K562 (cell line): Measurements from ENCODE around the gene EFNA5.
"Not testable (repeated sequence)": the region's sequence is repeated elsewhere in the genome, so short reads cannot be mapped to it uniquely, and the experiment has no call there.

Source experiments
- BACH1 ChIP-seq: fragments of 200-800 bp; sonication (Bioruptor generic); IDR thresholded peaks from 2 replicates; pipeline ENCODE4 v1.6.1; 2016; ENCODE audit warnings: missing genetic modification characterization, missing compliant biosample characterization
- DDX20 ChIP-seq: fragments of 450-650 bp; IDR thresholded peaks from 2 replicates; pipeline ENCODE4 v1.6.1; 2016; ENCODE audit warnings: missing genetic modification characterization, low read depth, mild to moderate bottlenecking, missing compliant biosample characterization, moderate library complexity
- ZNF184 ChIP-seq: sonication (generic); formaldehyde crosslinking; IDR thresholded peaks from 2 replicates; pipeline ENCODE4 v1.5.0; 2020; ENCODE audit warnings: missing genetic modification reagents
- ZNF830 ChIP-seq: fragments of 250-450 bp; sonication (Bioruptor Pico); IDR thresholded peaks from 2 replicates; pipeline ENCODE4 v1.5.0; 2021; ENCODE audit warnings: mild to moderate bottlenecking
- TF ChIP-seq, protein P1 (sequence below): sonication (generic); formaldehyde crosslinking; IDR thresholded peaks from 2 replicates; pipeline ENCODE4 v1.8.0; 2022; ENCODE audit warnings: missing genetic modification reagents, mild to moderate bottlenecking, borderline replicate concordance
- TF ChIP-seq, protein P2 (sequence below): fragments of 250-450 bp; sonication (Bioruptor Pico); IDR thresholded peaks from 2 replicates; pipeline ENCODE4 v1.5.0; 2020; ENCODE audit warnings: mild to moderate bottlenecking, borderline replicate concordance
- TF ChIP-seq, protein P3 (sequence below): sonication (generic); formaldehyde crosslinking; IDR thresholded peaks from 2 replicates; pipeline ENCODE4 v1.8.0; 2022; ENCODE audit warnings: mild to moderate bottlenecking, missing genetic modification reagents

DNA sequence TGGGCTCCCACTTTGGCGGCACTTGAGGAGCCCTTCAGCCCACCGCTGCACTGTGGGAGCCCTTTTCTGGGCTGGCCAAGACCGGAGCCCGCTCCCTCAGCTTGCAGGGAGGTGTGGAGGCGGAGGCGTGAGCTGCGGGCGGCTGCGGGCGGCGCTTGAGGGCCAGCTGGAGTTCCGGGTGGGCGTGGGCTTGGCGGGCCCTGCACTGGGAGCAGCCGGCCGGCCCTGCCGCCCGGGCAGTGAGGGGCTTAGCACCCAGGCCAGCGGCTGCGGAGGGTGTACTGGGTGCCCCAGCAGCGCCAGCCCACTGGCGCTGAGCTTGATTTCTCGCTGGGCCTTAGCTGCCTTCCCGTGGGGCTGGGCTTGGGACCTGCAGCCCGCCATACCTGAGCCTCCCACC lies 176.6 kb downstream of the EFNA5 start:
- not testable (repeated sequence) for TF ChIP-seq ZNF830 (CRISPR knock-in tag); DDX20 (tag); ZNF184 (CRISPR knock-in tag); BACH1 (tag)
- TF ChIP-seq, protein P1, sequence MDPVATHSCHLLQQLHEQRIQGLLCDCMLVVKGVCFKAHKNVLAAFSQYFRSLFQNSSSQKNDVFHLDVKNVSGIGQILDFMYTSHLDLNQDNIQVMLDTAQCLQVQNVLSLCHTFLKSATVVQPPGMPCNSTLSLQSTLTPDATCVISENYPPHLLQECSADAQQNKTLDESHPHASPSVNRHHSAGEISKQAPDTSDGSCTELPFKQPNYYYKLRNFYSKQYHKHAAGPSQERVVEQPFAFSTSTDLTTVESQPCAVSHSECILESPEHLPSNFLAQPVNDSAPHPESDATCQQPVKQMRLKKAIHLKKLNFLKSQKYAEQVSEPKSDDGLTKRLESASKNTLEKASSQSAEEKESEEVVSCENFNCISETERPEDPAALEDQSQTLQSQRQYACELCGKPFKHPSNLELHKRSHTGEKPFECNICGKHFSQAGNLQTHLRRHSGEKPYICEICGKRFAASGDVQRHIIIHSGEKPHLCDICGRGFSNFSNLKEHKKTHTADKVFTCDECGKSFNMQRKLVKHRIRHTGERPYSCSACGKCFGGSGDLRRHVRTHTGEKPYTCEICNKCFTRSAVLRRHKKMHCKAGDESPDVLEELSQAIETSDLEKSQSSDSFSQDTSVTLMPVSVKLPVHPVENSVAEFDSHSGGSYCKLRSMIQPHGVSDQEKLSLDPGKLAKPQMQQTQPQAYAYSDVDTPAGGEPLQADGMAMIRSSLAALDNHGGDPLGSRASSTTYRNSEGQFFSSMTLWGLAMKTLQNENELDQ (CRISPR knock-in tag) = not testable (repeated sequence)
- TF ChIP-seq, protein P2, sequence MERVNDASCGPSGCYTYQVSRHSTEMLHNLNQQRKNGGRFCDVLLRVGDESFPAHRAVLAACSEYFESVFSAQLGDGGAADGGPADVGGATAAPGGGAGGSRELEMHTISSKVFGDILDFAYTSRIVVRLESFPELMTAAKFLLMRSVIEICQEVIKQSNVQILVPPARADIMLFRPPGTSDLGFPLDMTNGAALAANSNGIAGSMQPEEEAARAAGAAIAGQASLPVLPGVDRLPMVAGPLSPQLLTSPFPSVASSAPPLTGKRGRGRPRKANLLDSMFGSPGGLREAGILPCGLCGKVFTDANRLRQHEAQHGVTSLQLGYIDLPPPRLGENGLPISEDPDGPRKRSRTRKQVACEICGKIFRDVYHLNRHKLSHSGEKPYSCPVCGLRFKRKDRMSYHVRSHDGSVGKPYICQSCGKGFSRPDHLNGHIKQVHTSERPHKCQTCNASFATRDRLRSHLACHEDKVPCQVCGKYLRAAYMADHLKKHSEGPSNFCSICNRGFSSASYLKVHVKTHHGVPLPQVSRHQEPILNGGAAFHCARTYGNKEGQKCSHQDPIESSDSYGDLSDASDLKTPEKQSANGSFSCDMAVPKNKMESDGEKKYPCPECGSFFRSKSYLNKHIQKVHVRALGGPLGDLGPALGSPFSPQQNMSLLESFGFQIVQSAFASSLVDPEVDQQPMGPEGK (CRISPR knock-in tag) = not testable (repeated sequence)
- TF ChIP-seq, protein P3, sequence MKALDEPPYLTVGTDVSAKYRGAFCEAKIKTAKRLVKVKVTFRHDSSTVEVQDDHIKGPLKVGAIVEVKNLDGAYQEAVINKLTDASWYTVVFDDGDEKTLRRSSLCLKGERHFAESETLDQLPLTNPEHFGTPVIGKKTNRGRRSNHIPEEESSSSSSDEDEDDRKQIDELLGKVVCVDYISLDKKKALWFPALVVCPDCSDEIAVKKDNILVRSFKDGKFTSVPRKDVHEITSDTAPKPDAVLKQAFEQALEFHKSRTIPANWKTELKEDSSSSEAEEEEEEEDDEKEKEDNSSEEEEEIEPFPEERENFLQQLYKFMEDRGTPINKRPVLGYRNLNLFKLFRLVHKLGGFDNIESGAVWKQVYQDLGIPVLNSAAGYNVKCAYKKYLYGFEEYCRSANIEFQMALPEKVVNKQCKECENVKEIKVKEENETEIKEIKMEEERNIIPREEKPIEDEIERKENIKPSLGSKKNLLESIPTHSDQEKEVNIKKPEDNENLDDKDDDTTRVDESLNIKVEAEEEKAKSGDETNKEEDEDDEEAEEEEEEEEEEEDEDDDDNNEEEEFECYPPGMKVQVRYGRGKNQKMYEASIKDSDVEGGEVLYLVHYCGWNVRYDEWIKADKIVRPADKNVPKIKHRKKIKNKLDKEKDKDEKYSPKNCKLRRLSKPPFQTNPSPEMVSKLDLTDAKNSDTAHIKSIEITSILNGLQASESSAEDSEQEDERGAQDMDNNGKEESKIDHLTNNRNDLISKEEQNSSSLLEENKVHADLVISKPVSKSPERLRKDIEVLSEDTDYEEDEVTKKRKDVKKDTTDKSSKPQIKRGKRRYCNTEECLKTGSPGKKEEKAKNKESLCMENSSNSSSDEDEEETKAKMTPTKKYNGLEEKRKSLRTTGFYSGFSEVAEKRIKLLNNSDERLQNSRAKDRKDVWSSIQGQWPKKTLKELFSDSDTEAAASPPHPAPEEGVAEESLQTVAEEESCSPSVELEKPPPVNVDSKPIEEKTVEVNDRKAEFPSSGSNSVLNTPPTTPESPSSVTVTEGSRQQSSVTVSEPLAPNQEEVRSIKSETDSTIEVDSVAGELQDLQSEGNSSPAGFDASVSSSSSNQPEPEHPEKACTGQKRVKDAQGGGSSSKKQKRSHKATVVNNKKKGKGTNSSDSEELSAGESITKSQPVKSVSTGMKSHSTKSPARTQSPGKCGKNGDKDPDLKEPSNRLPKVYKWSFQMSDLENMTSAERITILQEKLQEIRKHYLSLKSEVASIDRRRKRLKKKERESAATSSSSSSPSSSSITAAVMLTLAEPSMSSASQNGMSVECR = not testable (repeated sequence)
